G401.6 (cell line): Measurements from ENCODE around the gene ADAMTS13.
A peak's percentile ranks its signal among the peaks of the same experiment; 100 is the strongest.

ENCODE experiments used
- FAIRE-seq: peaks from 2 replicates; lab custom pipeline; 2012; peaks lifted over from hg19 to GRCh38; lab: Jason Lieb, UNC

Gene ADAMTS13

GRCh38 chr9:133454943-133455673 is 32.9 kb downstream of the ADAMTS13 start:
- no peak for FAIRE-seq

GRCh38 chr9:133455936-133456335 is 33.8 kb downstream of the ADAMTS13 start:
- FAIRE-seq, result no peak

DNA sequence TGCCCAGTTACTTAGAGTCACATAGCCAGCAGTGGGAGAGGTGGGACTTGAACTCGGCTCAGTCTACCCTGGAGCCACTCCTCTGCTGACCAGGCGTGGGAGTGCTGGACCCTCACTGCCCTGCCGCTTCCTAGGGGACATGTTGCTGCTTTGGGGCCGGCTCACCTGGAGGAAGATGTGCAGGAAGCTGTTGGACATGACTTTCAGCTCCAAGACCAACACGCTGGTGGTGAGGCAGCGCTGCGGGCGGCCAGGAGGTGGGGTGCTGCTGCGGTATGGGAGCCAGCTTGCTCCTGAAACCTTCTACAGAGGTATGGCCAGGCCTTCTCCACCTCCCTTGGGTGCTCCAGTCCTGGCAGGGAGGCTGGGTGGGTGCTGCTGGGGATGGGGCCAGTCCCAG is 34.2 kb downstream of the ADAMTS13 start:
- no peak for FAIRE-seq

GRCh38 chr9:133457233-133457632 is 35.1 kb downstream of the ADAMTS13 start:
- no peak for FAIRE-seq

- no peak for FAIRE-seq
Observed at GRCh38 chr9:133457748-133458147, 35.6 kb downstream of the ADAMTS13 start.

GRCh38 chr9:133458643-133459312 is 36.6 kb downstream of the ADAMTS13 start:
- FAIRE-seq, result no peak

DNA sequence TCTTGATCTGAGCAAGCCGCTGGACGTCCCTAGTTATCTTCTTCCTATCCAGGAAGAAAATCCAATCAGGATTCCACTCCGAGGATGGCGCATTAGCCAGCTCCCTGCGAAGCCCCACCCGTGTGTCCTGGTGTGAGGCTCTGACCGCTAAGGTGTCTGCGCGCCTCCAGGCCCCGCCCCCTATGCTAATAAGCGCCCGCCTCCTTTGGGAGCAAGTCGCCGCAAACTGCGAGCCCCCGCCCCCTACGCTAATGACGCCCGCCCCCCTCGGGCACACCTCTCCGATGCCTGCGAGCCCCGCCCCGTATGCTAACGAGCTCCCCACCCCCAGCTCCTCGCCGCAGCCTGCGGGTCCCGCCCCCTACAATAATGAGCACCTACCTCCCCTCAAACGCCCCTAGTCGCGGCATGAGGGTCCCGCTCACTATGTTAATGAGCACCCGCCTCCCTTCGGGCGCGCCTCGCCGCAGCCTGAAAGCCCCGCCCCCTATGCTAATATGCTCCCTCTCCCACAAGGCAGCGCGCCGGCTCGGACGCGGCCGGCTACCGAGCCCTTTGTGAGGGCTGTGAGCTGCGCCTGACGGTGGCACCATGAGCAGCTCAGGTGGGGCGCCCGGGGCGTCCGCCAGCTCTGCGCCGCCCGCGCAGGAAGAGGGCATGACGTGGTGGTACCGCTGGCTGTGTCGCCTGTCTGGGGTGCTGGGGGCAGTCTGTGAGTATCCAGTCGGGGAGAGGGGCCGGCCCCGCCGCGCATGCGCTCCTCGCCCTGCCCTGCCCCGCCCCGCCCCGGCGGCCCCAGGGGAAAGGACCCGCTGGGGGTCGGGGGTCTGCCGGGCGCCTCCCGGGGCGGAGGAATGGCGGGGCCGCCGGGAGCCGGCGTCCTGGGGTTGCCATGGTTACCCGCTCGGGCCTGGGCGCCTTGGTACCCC is 37.6 kb downstream of the ADAMTS13 start, which contains the start of gene CACFD1:
Gene CACFD1, plus strand, starts transcription at position 503 of the 929 bp plus-strand sequence. Its CDS starts 89 bp downstream, at position 592.
- FAIRE-seq, result peak; percentile 79

DNA sequence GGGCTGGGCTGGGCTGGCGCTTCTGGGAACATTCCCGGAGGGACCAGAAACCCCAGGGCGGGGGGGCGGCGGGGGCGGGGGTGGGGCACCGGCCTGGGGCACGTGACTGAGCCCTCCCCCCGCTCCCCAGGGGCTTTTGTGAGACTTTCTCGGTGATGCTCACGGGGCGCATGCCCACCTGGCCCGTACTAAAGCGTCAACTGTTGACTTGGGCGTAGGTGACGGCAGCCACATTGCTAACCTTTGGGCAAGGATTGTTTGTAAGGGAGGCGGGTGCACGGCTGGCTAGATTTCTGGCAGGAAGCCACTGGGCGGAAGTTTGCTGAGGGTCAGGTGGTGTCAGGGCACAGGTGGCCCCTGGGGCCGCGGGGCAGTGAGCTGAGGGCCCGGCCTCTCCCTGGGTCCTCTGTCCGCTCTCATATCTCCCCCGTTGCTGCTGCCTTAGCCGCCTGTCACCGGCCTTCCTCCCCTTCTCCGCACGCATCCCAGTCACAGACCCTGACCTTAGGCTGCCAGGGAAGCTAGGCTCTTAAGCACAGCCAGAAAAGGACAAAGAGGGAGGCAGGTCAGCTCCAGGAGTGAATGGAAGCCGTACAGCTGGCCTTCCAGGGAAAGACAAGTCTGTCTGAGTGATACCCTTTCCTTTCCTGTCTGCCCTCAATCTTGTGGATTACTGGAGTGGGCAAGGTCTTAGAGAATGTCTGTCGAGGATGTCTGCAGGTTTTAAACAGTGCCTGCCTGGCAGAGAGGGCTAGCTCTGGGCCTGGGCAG is 38.4 kb downstream of the ADAMTS13 start:
- no peak for FAIRE-seq

DNA sequence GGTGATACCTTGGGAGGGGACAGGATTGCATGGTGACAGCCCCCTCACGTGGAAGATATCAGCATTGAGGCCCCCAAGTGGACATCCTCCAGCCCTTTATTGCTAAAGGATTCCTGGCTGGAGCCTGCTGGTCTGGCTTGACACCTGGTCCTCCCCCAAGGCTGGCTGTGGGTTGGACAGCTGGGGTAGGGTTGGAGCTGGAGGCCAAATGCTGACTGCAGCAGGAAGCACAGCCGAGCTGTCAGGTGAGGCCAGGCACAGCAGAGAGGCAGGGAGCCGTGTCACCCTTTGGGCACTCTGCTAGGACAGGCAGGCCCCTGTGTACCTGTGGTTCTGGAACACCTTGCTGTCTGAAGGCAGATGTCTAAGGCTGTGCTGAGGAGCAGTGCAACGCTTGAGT is 39.8 kb downstream of the ADAMTS13 start:
- FAIRE-seq, result no peak

- no peak for FAIRE-seq
Observed at GRCh38 chr9:133463234-133463863, 41.2 kb downstream of the ADAMTS13 start.

- no peak for FAIRE-seq
Observed at GRCh38 chr9:133463864-133464615, 41.9 kb downstream of the ADAMTS13 start.

DNA sequence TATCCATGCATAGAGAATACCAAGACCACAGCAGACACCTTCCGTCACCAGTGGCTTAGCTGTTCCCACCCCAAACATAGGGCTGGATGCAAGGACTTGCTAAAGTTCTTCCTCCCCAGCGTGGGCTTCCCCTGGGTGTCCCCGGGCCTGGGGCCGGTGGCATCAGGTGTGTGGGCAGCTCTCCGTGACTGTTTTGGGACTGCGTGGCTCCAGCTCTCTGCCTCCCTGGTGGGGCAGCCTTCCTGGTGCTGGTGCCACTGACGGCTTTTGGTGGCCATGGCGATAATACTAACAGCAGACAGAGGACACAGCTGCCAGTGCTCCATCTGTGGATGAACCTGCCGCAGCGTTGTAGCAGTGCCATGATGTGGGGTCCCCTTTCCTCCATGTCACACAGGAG is 42.5 kb downstream of the ADAMTS13 start:
- FAIRE-seq, result no peak

DNA sequence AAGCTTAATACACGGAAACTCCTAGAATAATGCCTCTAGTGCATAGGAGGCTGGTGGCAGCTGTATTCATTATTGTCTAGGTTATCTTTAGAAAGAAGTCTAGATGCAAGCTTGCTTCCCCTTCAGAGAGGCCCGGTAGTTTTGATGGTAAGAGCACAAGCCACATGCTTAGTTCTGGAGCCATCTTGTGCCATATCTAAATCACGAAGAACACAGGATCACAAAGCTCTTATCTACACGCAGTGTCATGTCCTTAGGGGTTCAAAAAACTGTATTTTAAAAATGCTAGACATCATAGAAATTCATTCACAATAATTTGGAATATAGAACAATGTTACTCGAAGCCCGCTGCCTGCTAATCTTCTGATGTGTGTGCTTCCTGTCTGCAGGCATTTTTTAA is 43.8 kb downstream of the ADAMTS13 start:
- FAIRE-seq, result no peak

DNA sequence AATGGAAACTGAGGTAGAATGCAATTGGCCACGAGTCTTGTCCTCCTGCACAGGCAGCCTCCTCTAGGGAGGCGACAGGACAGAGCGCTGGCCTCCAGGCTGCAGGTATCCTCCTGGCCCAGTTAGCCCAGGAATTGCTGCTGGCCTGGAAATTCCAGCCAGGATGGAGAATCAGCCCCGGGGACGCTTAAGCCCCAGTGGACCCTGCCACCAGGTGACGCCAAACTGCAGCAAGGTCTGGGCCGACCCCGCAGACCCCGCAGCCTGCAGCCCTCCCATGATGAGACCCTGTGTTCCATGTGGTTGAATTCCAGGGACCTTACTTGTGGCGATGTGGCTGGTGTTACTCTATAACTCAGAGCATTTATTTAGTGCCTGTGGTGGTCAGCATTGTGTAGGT is 44.9 kb downstream of the ADAMTS13 start:
- FAIRE-seq, result no peak

DNA sequence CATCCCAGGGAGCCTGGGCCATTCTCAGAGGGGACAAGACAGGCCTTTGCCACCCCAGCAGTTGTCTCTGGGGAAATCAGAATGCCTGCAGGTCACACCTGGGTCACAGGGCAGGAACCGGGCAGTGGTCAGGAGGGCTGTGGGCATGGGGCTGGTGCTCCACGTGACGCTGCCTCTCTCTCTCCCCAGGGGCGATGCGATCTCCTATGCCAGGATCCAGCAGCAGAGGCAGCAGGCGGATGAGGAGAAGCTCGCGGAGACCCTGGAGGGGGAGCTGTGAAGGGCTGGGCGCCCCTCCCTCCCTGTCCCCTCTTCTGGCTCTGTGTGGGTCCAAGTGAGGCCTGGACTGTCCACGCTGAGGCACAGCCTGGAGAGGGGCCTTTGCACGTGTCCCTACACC is 46.2 kb downstream of the ADAMTS13 start:
- no peak for FAIRE-seq

DNA sequence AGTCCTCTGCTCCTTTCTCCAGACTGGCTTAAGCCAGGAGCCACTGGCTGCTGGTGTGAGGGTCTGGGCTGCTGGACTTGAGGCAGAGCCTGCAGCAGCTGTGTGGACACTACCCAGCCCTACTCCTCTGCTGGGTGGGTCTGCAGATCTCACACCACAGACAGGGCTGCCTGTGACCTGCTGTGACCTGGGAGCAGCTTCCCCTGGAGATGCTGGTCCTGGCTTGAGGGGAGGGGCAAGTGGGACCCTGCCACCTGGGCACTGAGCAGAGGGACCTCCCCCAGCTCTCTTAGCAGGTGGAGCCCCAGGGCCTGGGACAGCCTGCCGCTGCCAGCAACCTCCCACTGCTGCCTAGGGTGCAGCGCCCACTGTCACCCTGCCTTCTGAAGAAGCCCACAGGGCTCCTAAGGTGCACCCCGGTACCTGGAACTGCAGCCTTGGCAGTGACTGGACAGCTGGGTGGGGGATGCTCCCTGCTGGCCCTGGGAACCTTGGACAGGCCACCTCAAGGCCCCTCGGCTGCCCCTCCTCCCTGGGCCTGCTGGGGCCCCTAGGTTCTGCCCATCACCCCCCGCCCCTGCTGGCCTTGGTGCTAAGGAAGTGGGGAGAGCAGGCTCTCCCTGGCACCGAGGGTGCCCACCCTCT is 46.7 kb downstream of the ADAMTS13 start:
- no peak for FAIRE-seq

- FAIRE-seq, result no peak
Observed at GRCh38 chr9:133470427-133470924, 48.3 kb downstream of the ADAMTS13 start.

DNA sequence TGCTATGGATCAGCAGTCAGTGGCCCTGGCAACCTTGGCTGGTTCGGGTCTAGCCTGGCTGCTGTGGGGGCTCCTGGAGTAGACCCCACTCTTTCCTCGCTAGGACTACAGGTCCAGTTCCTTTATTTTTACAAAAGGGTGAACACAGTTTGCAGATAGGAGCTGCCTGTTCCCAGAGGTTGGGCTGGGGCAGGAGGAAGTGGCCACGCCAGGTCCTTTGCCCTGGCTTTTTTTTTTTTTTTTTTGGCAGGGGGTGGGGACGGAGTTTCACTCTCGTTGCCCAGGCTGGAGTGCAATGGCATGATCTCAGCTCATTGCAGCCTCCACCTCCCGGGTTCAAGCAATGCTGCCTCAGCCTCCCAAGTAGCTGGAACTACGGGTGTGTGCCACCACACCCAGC is 48.8 kb downstream of the ADAMTS13 start:
- FAIRE-seq, result no peak

DNA sequence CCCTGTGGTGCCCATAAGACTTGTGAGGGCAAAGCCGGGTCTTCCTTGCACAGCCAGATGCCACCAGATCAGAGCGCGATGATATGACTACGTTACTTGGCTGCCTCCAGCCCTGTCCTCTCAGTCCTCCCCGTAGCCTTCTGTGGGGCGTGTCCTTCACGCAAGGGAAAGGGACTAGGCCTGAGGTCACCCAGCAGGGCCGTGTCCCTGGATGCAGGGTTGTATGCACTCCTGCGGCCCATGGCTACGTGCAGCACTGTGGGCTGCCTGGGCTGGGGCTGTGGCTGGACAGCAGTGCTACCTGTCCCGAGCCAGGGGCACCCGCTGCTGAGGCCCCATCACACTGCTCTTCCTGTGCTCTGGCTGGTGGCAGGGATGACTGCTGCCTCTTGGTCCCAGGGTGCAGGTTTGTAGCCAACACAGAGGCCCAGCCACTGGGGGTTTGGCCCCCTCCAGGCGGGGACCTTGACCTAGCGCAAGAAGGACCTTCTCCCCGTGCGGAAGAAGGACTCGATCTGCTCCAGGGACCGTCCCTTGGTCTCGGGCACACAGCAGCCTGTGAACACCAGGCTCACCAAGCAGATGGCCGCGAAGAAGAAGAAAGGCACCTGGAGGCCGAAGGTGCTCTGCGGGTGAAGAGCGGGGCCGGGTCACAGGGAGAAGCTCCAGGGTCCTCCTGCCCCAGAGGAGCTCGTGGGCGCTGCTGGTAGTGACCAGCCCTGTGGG is 49.5 kb downstream of the ADAMTS13 start:
- FAIRE-seq, result no peak
